Measurements from ENCODE around the gene OTOP2. TPM values are rescaled to one million over a fixed set of nuclear protein-coding genes. Genes with fewer than 3 reads are reported as not detected.

The OTOP2 gene
- total and polyA plus RNA-seq, 2 of the 4 experiments (the other 2 are of a cell fraction) = not detected

- in situ Hi-C loops (cut with MboI; ENCODE audit: low sequenced_read_pairs) = no loop called here
- Histone ChIP-seq H3K4ac (ENCODE audit: low read depth, low read length) (no peak overlapping the region), H3K4me1 (ENCODE audit: control insufficient read depth, insufficient read depth, low read length) (no peaks in the 10 kb centered on the region), H2BK5ac (ENCODE audit: low read depth, low read length, poor library complexity, severe bottlenecking) (no peak overlapping the region), H3K14ac (replicated peaks; ENCODE audit: low read depth, low read length) (no peak overlapping the region), H2AK5ac (ENCODE audit: low read depth, low read length) (no peak overlapping the region), H2BK15ac (ENCODE audit: low read depth, low read length) (no peak overlapping the region), H3K9ac (ENCODE audit: low read depth, low read length) (no peak overlapping the region), H3K9me1 (ENCODE audit: insufficient read depth, low read length) (no peaks in the 10 kb centered on the region), H4K20me1 (ENCODE audit: insufficient read depth, low read length) (no peaks in the 10 kb centered on the region), H4K5ac (ENCODE audit: low read depth, low read length) (no peak overlapping the region), H3K27me3 (ENCODE audit: control insufficient read depth, insufficient read depth, low read length) (peaks cover 81% of the 10 kb centered on the region), H2BK120ac (ENCODE audit: low read depth, low read length) (no peak overlapping the region), H3K23ac (ENCODE audit: low read depth, low read length) (no peak overlapping the region), H3K4me3 (ENCODE audit: insufficient read depth, low read depth, low read length) (no peak overlapping the region), H2AFZ (replicated peaks; ENCODE audit: low read length, poor library complexity) (no peak overlapping the region), H2BK20ac (ENCODE audit: low read depth, low read length) (no peak overlapping the region), H4K91ac (ENCODE audit: insufficient read depth, low read depth, low read length) (no peak overlapping the region), H4K8ac (ENCODE audit: low read depth in 2 of 2, low read length in 2 of 2) (no peak overlapping the region), H3K27ac (ENCODE audit: insufficient read depth, low read length) (no peak overlapping the region), H3K4me2 (ENCODE audit: low read depth, low read length) (no peak overlapping the region), H3K79me1 (ENCODE audit: low read depth in 1 of 2, low read length in 2 of 2) (no peaks in the 10 kb centered on the region), H3K18ac (ENCODE audit: low read depth, low read length) (no peak overlapping the region), H3K36me3 (ENCODE audit: control insufficient read depth, insufficient read depth, low read length) (no peaks in the 10 kb centered on the region), H2AK9ac (replicated peaks; ENCODE audit: low read depth, low read length, poor library complexity) (no peak overlapping the region), H3K56ac (ENCODE audit: extremely low read depth, insufficient read depth, low read length) (no peak overlapping the region), H3K9me3 (ENCODE audit: control insufficient read depth, insufficient read depth, low read length) (no peaks in the 10 kb centered on the region)
- POLR2A ChIA-PET (ENCODE audit: unreplicated experiment) = no interaction called here
- intact Hi-C loops (cut with micrococcal nuclease) = no loop called here
- TF ChIP-seq CHD1 (IDR thresholded peaks at IDR 0.05; ENCODE audit: low read depth, low read length) (no peak), FOS (IDR thresholded peaks at IDR 0.05; ENCODE audit: low read depth, low read length) (no peak), ELK1 (IDR thresholded peaks at IDR 0.05; ENCODE audit: borderline replicate concordance, low read depth, low read length) (no peak), BHLHE40 (IDR thresholded peaks at IDR 0.05; ENCODE audit: low read depth, low read length) (no peak), NFE2L2 (IDR thresholded peaks at IDR 0.05; ENCODE audit: low read depth, low read length) (no peak), MAFK (IDR thresholded peaks at IDR 0.05; ENCODE audit: low read depth, low read length) (no peak), SMC3 (IDR thresholded peaks at IDR 0.05; ENCODE audit: low read depth, low read length) (no peak)
- WGBS, 2 experiments (ENCODE audit: extremely low coverage in 2 of 2, insufficient read length in 1 of 2) = no CpG with 5 or more reads among the region's 6 CpGs
- DNase-seq = no peak
- ATAC-seq (ENCODE audit: low read depth) = no peak
- CTCF ChIA-PET = interaction anchor here (0.5 to 1.1 kb wide), 2 partner anchors 12 to 91 kb away, joined by 4 read pairs; no protein-coding TSS in a partner anchor
- dilution Hi-C loops (cut with HindIII; ENCODE audit: low sequenced_read_pairs, unreplicated experiment) = no loop called here
- BruUV-seq (replicated peaks) = no TSS peak
Observed at GRCh38 chr17:74922172-74922571, 1.9 kb upstream of the OTOP2 start.

Data from IMR-90 (cell line).